NCI-H510A treated with DMSO at 0.1 percent for 48 hours (cell line): ENCODE measurements around the gene XYLT2.
A peak's percentile ranks its signal among the peaks of the same experiment; 100 is the strongest.
"Not testable (repeated sequence)": the region's sequence is repeated elsewhere in the genome, so short reads cannot be mapped to it uniquely, and the experiment has no call there.

Experiments used
- DNase-seq: peaks from one replicate; lab custom pipeline; 2025; lab: John Stamatoyannopoulos, UW

The XYLT2 gene

GRCh38 chr17:50345432-50346312 lies at the start of gene XYLT2:
Gene XYLT2, plus strand, starts transcription at chr17:50346126. Its CDS starts 15 bp downstream, at chr17:50346141.
- peak; percentile 87 for DNase-seq

GRCh38 chr17:50297407-50297865 lies 48.5 kb upstream of the XYLT2 start:
- peak; percentile 74 for DNase-seq

- DNase-seq = no peak
Observed at GRCh38 chr17:50298018-50298417, 47.9 kb upstream of the XYLT2 start.

- no peak for DNase-seq
Observed at GRCh38 chr17:50299776-50300175, 46.1 kb upstream of the XYLT2 start.

- DNase-seq = not testable (repeated sequence)
Observed at GRCh38 chr17:50300824-50301223, 45.1 kb upstream of the XYLT2 start.

- no peak for DNase-seq
Observed at GRCh38 chr17:50301891-50302584, 43.9 kb upstream of the XYLT2 start.

- DNase-seq = no peak
Observed at GRCh38 chr17:50303051-50303450, 42.9 kb upstream of the XYLT2 start.

- no peak for DNase-seq
Observed at GRCh38 chr17:50303596-50303995, 42.3 kb upstream of the XYLT2 start.

- no peak for DNase-seq
Observed at GRCh38 chr17:50304781-50305404, 41.0 kb upstream of the XYLT2 start.

GRCh38 chr17:50307654-50308053 lies 38.3 kb upstream of the XYLT2 start:
- no peak for DNase-seq

GRCh38 chr17:50308666-50309065 lies 37.3 kb upstream of the XYLT2 start:
- no peak for DNase-seq

- DNase-seq = no peak
Observed at GRCh38 chr17:50310455-50311111, 35.3 kb upstream of the XYLT2 start.

GRCh38 chr17:50311112-50311460 lies 34.8 kb upstream of the XYLT2 start:
- DNase-seq = no peak

- no peak for DNase-seq
Observed at GRCh38 chr17:50311483-50311882, 34.4 kb upstream of the XYLT2 start.

- no peak for DNase-seq
Observed at GRCh38 chr17:50312308-50312707, 33.6 kb upstream of the XYLT2 start.

- DNase-seq = no peak
Observed at GRCh38 chr17:50314456-50315011, 31.4 kb upstream of the XYLT2 start.

GRCh38 chr17:50316016-50316587 lies 29.8 kb upstream of the XYLT2 start:
- DNase-seq = peak; percentile 75

GRCh38 chr17:50316660-50317059 lies 29.3 kb upstream of the XYLT2 start:
- not testable (repeated sequence) for DNase-seq

- DNase-seq = no peak
Observed at GRCh38 chr17:50317121-50317520, 28.8 kb upstream of the XYLT2 start.

- peak; percentile 91 for DNase-seq
Observed at GRCh38 chr17:50318501-50319285, 27.2 kb upstream of the XYLT2 start.
